Effector CD8-positive, alpha-beta T cell (primary cell): ENCODE data around the gene CYSRT1.

ENCODE experiments used
- DNase-seq: peaks from one replicate; lab custom pipeline; 2025; lab: John Stamatoyannopoulos, UW
- total RNA-seq, 4 experiments: gene quantifications; one replicate each; lab custom pipeline; 2026; lab: John Stamatoyannopoulos, UW

CYSRT1 gene, protein sequence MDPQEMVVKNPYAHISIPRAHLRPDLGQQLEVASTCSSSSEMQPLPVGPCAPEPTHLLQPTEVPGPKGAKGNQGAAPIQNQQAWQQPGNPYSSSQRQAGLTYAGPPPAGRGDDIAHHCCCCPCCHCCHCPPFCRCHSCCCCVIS
- total RNA-seq, result 0 to 0.62 (median 0.26) reads per million in 4 experiments

DNA sequence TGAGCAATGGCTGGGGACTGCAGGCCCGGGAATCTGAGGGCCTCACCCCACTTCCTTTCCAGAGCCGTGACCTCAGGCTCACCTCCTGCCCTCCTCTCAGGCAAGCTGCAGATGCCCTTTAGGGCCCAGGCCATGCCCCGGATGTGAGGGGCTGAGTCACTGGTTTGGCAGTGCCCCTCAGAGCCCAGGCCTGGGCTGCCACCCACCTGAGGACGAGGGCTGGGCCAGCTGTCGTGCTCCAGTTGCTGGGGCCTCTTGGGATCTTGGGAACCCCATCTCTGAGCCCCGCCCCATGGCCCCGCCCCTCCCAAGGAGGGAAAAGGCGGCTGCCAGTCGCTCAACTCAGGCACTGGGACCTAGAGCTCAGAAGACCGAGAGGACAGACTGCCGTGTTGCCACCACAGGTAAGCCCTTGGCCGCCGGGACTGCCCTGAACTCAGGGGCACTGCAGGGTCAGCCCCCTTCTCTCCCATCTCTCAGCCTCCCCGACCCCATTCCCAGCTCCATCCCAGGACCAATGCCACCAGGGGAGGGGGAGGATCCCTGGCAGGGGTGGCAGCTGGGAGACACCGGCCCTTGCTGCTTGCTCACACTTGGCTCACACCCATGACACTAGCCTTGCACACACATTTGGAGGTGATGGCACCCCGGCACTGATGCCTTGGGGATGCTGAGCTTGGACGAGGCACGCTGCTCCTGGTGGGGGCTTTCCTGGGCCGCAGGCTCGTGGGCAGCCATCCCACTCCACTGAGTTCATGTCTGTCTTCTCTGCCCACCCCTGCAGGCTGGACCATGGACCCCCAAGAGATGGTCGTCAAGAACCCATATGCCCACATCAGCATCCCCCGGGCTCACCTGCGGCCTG lies at the start of gene CYSRT1:
CYSRT1 (plus strand) TSS at position 345 of the 865 bp plus-strand sequence; CDS start at position 793, 448 bp downstream.
- DNase-seq, result no peak

DNA sequence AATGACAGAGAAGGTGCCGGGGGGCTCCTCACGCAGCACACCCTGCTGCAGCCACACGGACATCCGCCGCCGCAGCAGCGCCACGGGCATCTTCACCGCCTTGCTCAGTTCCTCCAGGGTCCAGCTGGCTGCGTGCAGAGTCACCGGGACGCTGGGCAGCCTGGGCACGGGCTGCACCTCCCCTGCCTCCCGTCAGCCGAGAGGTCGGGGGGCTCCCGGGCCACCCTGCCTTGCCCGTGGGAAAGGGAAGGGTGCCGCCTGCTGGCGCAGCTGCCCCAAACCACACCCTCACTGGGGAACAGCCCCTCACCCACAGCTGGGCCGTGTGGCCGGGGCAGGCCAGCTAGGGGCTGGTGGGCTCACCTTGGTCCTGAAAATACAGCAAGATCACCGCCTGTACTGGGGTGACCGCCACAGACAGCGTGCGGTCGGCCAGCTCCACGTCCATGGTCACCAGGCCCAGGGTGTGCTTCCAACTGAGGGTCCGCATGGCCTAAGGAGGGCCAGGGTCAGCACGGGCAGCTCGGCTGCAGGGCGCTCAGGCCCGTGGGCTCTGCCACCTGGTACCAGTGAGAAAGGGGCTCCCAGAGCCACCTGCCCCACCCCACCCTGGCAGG lies 49.5 kb upstream of the CYSRT1 start:
- no peak for DNase-seq

DNA sequence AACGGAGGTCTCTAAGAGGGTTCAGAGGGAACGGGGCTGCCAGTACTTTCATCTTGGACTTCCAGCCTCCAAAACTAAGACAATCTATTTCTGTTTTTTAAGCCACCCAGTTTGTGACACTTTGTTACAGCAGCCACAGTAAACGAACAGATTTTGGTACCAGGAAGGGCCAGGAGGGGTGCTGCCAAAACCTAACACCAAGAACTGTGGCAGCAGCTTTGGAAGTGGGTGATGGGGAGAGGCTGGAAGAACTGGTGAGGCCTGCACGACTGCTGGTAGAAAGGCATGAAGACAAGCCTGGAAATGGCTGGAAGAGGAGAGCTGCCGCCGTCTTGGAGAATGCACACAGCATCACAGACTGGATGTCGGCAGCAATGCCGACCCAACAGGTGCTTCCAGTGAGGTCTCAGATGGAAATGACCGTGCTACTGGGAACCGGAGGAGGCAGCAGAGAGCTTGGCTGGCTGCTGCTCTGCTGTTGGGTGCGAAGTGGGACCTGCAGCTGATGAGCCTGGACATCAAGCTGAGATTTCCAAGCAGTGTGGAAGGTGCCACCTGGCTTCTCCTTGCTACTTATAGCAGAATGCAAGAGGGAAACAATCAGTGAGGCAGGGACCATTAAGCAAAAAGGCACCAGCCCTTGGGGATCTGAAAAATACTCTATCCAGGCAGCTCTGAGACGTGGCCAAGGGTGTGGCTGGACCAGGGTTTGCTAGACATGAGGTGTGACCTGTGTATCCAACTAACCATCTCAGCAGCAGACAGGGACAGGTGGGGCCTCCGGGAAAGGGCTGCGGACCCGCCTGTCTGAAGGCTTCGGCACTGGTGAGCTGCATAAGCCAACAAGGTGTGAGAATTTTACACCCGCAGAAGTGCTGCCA lies 48.4 kb upstream of the CYSRT1 start:
- no peak for DNase-seq

DNA sequence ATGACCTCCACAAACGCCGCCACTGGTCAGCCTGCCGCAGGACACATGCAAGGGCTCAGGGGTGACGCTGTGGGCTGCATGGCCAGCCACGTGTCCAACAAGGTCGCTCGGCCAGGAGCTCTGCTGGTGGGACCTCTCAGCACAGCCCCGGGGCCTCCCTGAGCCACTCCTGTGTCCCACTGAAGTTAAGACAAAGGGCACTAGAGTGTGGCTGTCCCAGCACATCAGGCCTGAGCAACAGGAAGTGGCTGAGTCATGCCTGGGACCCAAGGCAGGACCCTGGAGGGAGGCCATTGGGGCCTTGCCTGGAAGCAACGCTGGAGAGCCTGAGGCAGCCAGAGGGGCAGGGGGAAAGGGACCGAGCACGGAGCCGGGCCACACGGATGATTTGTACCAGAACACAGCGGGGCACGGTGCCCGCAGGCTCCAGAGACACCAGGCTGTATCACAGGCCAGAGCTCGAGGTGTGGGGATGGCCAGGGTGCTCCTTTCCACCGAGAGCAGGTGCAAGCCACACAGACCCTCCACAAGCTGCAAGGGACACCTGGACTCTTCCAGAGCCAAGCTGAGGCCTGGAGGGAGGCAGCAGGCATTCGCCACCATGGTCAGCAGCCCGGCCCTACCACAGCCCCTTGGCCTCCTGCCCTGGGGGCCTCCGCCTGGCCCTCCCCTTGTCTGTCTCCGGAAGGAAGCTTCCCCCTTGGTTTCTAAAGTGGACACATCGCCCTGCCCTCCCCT lies 46.6 kb upstream of the CYSRT1 start:
- DNase-seq, result no peak

DNA sequence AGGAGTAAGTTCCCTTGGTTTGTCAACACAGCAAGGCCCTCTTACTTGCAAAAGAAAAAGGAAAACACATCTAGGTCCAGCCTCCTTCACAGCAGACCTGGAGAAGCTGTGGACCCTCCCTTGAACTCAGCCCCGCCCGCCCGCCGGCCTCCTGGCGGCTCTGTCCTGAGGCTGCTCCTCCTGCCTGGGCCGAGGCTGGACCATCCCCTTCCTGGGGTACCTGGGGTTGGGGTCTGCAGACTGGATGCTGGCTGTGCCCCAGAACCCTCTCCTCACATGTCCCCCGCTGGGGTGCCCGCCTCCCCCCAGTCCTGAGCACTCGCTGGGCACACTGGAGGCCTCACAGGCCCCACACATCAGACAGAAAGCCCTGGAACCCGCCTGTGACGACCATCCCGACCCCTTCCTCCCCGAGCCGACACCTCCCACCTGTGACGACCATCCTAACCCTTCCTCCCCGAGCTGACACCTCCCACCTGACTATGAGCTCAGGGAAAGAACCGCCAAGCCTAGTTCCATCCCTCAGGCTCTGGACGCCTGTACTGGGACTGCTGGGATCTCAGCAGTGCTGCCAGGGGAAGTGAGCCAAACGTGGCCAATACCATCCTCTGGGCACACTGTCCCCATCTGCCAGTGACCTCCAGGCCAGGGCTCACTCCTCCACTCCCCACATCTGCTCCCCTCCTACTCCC lies 45.9 kb upstream of the CYSRT1 start:
- DNase-seq, result no peak

DNA sequence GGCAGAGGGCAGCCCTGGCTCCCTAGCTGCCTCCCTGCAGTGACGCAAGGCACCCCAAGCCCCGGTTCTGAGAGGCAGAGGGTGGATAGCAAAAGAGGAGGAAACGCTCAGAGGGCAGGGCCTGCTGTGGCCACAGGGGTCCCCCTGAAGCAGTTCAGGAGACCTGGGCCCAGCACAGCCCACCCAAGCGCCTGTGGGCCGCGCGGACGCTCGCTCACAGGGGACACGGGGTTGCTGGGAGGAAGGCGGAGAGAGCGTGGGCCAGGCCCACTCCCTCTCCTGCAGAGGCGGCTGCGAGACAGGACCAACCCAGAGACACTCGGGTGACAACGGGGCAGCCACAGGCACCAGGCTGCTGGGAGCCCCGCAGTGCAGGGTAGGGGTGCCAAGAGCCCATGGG lies 45.2 kb upstream of the CYSRT1 start:
- no peak for DNase-seq

DNA sequence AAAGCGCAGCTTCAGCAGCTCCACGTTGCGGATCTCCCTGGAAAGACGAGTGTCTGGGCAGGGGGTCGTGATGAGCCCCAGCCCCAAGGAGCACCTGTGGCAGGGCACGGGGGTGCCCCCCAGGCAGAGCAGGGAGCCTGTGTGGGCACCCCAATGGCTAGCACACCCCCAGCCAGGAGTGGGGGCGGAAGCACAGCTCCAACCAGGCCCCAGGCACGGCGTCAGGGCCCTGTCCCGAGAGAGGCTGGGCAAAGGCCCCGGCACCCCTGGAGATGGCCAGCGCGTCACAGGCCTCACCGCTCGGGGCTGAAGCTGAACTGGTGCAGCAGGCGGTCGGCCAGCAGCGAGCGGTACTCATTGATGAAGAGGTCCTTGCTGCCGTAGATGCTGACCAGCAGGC lies 44.5 kb upstream of the CYSRT1 start:
- DNase-seq, result no peak

DNA sequence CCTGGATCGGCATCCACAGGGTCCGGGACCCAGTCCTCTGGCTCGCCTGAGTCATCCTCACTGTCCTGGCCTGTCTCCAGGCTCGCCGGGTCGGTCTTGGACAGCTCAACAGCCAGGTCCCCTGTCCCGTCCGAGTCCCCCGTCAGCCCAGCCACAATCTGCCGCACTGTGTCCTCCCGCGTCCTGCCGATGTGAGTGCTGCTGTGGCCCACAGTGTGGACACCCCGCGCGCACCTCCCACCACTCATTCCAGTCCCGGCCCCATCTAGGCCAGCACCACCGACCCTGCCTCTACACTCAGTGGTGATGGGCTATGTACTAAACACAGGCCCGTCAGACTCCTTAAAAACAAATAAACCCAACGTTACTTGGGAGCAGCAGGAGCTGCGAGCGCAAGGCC lies 43.3 kb upstream of the CYSRT1 start:
- DNase-seq, result no peak

DNA sequence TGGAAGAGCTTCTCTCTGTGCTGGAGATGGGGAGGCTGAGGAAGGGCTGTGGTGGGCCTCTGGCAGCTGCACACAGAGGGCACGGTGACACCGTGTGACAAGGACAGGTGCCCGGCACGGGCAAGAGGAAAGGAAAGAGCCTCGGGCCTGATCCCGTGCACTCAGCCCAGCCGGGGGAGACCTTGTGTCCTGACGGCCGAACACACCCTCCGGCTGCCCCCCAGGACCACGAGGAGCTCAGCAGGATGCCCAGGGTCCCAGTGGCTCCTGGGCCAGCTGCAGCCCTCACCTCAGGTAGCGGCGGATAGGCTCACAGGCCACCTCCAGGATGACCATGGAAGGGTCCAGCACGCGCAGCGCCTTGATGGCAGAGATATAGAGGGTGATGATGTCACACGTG lies 42.1 kb upstream of the CYSRT1 start:
- DNase-seq, result no peak

DNA sequence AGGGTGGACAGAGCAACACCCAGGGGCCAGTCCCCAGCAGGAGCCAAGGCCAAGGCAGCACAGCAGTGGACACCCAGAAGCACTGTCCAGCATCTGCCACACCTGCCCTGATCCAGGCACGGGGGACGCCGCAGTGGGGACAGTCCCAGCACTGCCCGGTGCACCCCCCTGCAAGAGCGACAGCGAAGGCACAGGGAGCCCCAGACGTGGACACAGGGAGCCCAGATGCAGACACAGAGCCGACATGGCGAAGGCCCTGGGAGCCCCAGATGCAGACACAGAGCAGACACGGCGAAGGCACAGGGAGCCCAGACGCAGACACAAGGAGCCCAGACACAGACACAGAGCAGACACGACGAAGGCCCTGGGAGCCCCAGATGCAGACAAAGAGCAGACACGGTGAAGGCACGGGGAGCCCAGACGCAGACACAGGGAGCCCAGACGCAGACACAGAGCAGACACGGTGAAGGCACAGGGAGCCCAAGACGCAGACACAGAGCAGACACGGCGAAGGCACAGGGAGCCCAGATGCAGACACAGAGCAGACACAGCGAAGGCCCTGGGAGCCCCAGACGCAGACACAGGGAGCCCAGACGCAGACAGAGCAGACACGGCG lies 40.9 kb upstream of the CYSRT1 start:
- no peak for DNase-seq

DNA sequence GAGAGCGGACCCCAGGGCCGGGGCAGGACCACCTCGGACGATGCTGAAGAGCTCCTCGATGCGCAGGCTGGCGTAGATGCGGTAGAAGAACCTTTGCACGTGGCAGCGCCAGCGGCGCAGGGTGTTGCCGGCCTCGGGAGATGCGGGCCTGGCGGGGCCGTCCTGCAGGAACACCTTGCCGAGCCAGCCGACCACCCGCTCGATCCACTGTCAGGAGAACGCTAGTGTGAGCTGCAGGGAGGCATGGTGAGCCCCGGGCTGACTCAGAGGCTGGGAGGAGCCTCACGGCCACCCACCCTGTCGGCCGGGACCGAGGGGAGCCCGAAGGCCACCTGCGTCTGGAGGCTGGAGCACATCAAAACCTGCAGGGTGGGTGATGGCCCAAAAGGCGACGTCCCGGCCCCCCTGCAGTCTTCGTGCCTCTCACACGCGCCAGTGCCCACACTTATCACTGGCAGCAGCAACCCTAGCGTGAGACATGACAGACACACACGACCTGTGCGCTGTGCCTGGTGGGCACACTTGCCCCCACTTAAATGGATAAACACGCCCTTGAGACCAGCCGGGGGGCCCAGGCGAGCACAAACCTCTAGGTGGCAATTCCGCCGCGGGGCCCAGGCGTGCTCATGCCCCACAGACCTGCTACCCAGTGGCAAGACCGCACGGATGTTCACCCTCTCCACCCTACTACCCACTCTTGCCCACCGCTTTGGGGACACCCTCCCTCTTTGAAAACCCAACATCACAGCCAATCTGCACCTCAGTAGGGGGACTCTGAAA lies 39.9 kb upstream of the CYSRT1 start:
- no peak for DNase-seq

DNA sequence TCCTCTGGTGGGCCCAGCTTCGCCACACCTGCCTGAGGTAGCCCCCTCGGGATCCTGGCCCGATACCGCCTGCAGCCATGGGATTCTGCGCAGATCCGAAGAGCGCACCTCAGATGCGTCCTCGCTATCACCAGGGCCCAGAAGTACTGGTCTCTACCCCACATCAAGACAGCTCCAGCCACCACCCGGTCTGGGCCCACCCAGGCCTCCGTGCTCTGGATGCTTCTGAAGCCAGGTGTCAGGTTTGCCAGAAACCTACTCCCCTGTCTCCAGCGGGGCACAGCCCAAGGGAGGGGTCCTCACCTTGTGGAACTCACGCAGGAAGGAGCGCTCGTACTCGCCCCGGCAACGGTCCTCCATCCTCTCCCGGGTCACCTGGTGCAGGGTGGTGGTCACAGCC lies 39.1 kb upstream of the CYSRT1 start:
- no peak for DNase-seq

DNA sequence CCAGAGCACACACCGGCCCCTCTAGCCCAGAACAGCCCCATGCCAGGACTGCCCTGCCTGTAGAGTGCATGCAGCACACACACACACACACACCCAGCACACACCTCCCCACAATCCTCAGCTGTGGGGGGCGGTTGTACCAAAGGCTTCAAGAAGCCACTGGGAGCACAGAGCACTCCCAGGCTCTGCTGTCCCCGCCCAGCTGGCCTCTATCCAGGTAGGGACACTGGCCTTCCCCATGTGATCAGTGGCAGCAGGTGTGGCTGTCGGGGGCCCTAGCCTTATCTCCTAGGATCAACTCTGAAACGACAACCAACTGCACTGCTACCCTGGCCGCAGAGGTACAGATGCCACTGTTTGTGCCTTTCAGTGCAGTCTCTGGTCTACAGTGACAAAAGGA lies 38.6 kb upstream of the CYSRT1 start:
- DNase-seq, result no peak

DNA sequence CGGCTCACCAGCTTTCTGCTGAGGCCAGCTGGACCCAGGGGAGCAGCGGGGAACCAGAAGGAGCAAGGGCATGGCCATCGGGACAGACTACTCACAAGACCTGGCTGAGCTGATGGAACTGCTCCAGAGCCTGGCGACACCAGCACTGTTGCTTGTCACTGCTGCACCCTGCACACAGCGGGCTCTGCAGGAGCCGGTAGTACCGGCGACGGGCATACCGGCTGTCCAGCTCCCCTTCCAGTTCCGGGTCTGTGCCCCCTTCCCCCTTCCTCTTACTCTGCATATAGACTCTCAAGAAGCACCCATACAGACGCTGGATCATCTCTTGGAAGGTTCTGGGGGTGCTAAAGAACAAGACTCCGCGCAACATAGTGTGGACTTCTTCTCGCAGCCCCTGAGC lies 37.6 kb upstream of the CYSRT1 start:
- no peak for DNase-seq

DNA sequence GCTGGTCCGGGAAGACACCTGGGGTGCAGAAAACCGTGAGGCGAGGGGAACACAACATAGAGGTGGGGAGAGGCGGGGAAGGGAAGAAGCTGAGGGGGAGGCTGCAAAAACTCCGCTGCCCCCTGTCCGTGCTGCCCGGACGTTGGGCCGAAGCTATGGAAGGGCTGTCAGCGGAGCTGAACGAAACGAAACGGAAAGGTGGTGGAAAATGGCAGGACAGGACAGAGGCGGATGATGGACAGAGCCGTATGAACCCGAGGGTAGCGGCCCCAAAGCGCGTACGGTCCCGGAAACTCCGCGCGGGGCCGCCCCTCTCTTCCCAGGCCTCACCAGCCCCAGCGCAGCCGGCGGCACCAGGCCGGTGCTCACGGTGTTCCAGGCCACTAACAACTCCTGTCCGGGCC lies 36.9 kb upstream of the CYSRT1 start:
- no peak for DNase-seq

DNA sequence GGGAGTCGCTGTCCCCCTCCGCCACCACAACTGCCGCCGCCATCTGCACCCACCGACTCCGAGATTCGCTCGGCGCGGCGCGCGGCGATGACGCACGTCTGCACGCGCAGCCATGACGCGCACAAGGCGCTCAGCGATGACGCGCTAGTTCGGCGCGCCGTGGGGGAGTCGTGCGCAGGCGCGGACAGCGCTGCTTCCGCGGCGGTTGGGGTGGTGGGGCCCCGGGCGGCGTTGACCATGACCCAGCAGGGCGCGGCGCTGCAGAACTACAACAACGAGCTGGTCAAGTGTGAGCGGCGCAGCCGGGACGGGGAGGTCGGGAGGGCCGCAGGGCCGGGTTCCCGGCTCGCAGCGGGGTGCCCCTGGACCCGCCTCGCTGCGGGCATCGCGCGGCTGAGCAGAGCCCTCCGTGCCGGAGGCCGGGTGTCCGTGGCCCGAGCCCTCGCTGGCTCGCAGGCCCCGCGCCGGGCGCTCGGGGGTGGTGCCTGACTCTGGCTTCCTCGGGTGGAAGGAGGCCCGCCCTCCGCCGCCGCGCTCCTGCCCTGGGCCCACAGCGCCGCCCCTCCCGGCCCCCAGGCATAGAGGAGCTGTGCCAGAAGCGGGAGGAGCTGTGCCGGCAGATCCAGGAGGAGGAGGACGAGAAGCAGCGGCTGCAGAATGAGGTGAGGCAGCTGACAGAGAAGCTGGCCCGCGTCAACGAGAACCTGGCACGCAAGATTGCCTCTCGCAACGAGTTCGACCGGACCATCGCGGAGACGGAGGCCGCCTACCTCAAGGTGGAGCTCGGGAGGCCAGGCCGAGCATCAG lies 36.3 kb upstream of the CYSRT1 start, which contains the start of the genes ANAPC2 and SSNA1:
ANAPC2 (minus strand) TSS at position 71 of the 807 bp plus-strand sequence; CDS start at position 43, 28 bp downstream.
SSNA1 (plus strand) TSS at position 187 of the 807 bp plus-strand sequence; CDS start at position 238, 51 bp downstream.
- DNase-seq, result peak; percentile 90

DNA sequence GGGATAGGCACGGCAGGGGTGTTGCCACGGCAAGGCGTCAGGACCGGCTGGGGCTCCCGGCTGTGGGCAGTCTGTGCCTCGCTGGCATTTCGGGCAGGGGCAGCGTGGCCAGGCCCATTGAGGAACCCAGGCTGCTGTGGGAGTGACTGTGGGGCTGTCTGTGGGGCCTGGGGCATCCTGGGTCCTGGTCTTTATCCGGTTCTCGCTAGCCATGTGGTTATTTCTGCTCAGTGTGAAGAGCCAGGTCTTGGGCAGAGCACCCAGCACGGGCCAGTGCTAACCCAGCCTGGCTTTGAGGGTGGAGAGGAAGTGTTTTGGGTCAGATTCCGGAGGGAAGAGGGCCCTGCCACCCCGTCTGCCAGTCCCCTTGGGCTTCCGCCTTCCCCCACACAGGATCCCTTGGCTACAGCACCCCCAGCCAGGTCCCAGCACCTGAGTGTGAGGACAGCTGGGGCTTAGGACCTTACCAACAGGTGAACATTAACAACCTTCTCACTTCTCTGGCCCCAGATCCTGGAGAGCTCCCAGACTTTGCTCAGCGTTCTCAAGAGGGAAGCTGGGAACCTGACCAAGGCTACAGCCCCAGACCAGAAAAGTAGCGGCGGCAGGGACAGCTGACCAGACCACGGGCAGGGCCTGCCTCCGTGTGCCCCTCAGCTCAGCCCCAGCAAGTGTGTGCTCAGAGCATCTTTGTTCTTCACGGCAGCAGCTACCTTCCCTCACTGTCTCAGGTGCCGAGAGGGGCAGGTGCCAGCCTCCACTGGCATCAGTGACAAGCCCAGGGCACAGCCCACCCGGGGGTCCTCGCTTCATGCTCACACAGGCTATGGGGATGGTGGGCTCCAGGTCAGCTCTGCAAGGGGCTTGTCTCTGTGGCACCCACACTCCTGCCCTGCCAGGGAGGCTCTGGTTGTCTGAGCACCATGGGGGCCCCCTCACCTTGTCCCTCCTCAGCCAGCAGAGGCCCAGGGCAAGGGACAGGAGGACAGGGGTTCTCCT lies 35.4 kb upstream of the CYSRT1 start:
- DNase-seq, result no peak
